NCI-H187 (cell line): ENCODE measurements around the gene GOLGA6C.
"Not testable (repeated sequence)": the region's sequence is repeated elsewhere in the genome, so short reads cannot be mapped to it uniquely, and the experiment has no call there.

Experiments used
- DNase-seq, 2 experiments: peaks; one replicate each; lab custom pipeline; 2025; lab: John Stamatoyannopoulos, UW

The GOLGA6C gene

DNA sequence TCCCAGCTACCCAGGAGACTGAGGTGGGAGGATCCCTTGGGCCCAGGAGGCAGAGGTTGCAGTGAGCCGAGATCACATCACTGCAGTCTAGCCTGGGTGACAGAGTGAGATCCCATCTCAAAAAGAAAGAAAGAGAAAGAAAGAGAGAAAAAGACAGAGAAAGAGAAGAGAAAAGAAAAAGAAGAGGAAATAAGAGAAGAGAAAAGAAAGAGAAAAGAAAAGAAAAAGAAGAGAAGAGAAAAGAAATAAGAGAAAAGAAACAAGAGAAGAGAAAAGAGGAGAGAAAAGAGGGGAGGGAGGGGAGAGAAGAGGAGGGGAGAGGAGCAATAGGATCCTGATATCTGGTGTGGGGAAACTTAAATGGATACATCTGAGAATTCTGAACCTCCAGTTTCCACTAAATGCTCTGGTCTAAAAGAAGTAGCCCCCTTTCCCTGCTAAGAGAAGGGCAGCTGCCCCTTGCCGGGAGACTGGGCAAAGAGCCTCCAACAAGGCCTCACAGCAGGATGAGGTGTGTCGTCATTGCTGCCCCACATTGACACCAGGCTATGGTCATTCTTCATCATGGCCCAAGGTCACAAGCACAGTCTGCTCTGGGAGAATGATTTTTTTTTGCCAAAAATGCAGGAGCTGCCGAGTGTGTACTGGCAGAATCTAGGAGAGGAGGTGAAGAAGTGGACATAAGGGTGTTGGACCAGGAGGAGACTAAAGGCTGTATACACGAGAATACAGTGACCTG is 56.6 kb downstream of the GOLGA6C start:
- DNase-seq, result no peak

DNA sequence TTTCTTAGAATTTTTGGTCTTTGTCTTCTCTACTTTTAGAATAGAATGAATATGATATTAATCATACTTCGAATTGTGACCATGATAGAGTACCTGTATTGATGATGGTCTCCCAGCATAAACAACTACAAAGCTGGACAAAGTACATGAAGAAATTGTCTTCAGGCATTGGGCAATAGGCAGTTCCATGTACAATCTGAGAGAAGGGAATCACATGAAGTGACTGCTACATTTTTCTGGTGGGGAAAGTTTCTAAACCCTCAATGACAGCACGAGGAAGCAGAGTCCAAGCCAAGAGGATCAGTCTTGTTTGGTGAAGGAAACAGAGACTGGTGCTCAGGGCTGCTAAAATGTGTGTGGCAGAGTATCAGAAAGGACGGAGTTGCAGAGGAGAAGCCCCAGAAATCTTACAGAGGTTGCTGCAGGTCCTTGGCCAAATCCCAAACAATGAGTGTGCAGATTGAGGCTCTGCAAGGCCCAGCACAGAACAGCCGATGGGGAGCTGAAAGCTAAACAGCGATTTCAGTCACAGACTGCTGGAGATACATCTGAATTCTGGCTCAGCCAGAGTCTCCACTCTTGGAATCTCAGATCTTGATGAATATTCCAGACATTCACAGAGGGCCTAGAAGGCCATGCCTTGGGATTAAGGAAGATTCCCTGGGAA is 61.2 kb downstream of the GOLGA6C start:
- DNase-seq, result not testable (repeated sequence)
